ENCODE measurements around the gene RAB7A.
"Not testable (repeated sequence)": the region's sequence is repeated elsewhere in the genome, so short reads cannot be mapped to it uniquely, and the experiment has no call there.

DNA sequence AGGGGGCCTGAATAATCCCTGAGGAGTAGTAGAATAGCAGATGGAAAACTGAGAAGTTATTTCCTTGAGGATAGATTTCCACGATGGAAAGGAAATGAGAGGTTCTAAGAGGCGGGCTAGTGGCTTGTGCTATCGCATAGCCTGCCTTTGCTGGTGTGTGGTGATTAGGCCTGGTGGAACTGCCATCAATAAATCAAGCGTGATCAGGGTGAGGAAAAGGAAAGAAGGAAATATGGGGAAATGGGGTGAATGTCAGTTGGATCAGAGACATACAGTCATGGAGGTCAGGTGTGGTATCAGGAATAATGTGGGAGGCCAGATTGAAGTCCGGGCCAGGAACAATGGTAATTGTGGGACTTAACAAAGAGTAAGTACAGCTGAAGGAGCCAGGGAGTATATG is 104.8 kb downstream of the RAB7A start:
- TF ChIP-seq, protein P1, sequence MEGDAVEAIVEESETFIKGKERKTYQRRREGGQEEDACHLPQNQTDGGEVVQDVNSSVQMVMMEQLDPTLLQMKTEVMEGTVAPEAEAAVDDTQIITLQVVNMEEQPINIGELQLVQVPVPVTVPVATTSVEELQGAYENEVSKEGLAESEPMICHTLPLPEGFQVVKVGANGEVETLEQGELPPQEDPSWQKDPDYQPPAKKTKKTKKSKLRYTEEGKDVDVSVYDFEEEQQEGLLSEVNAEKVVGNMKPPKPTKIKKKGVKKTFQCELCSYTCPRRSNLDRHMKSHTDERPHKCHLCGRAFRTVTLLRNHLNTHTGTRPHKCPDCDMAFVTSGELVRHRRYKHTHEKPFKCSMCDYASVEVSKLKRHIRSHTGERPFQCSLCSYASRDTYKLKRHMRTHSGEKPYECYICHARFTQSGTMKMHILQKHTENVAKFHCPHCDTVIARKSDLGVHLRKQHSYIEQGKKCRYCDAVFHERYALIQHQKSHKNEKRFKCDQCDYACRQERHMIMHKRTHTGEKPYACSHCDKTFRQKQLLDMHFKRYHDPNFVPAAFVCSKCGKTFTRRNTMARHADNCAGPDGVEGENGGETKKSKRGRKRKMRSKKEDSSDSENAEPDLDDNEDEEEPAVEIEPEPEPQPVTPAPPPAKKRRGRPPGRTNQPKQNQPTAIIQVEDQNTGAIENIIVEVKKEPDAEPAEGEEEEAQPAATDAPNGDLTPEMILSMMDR (IDR thresholded peaks at IDR 0.05): not testable (repeated sequence)
- not testable (repeated sequence) for TF ChIP-seq POLR2A (IDR thresholded peaks at IDR 0.05)
